Measurements from ENCODE around the gene ALDH4A1.

DNA sequence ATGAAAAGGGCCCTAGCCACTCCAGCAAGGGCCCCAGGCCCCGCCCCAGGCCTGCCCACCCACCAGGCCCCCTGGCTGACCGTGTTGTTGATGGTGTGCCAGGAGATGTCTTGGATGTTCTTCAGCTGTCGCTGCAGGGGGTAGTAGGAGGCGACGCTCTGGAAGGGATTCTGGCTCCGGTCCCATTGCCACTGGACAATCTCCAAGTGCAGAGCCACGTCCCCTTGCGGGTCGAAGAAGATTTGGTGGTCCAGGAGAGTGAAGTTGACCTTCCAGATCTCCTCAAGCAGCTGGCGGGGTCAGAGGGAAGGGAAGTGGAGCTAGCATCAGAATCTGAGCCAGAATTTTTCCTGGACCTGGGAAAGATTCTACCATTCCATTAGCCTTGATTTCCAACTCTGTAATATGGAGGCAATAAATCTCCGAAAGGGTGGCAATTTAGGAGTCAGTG, 53.1 kb downstream of the ALDH4A1 start:
- TF ChIP-seq POLR2A (IDR thresholded peaks at IDR 0.05) (no peak), POLR2AphosphoS5 (IDR thresholded peaks at IDR 0.05) (no peak)
- TF ChIP-seq, protein P1, sequence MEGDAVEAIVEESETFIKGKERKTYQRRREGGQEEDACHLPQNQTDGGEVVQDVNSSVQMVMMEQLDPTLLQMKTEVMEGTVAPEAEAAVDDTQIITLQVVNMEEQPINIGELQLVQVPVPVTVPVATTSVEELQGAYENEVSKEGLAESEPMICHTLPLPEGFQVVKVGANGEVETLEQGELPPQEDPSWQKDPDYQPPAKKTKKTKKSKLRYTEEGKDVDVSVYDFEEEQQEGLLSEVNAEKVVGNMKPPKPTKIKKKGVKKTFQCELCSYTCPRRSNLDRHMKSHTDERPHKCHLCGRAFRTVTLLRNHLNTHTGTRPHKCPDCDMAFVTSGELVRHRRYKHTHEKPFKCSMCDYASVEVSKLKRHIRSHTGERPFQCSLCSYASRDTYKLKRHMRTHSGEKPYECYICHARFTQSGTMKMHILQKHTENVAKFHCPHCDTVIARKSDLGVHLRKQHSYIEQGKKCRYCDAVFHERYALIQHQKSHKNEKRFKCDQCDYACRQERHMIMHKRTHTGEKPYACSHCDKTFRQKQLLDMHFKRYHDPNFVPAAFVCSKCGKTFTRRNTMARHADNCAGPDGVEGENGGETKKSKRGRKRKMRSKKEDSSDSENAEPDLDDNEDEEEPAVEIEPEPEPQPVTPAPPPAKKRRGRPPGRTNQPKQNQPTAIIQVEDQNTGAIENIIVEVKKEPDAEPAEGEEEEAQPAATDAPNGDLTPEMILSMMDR (IDR thresholded peaks at IDR 0.05) = no peak
